ENCODE results near the gene FARP2.
"Not testable (repeated sequence)": the region's sequence is repeated elsewhere in the genome, so short reads cannot be mapped to it uniquely, and the experiment has no call there.

FARP2 gene

DNA sequence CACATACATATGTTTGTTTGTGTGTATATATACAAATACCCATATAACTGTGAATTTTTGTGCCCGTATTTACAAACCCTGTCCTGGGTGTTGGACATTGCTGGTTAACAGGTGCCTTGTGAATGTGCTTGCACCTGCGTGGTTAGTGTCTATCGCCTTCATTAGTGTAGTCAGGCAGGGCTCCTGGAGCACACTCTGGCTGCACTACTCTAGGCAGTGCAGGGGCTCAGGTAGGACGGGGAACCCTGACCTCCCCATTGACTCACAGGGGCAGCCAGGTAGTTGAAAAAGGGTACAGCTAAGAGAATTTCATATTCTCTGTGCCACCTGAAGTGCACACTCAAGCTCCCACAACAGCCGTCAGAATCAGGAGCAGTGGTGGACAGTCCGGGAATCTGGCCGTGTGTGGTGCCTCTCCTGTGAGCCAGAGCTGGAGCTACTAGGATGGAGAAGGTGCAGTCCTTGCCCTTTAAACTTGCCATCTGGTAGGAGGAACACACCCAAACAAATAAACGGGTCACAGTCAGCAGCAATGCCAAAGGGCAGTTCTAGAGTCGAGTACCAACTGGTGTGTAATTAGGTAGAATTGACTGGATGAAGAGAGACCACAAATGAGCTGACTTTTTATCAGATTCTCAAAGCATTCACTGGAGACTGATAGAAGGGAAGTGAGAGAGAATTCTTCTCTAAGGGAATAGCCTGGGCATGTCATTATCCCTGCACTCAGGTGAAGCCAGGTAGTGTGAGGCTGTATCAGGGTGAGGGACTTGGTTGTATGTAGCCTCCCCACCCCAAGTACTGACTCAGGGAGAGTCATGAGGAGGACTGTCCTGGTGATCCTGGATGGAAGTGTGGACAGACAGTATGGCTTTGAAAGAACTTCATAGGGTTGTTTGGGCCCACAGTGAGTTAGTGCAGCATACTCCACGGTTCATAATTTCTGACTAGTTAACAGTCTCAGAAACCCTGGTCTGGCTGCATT, 44.1 kb downstream of the FARP2 start:
- no peak overlapping the region for H3K4me3 ChIP-seq (ENCODE audit: control insufficient read depth, low read depth, low read length)
- DNase-seq (ENCODE audit: low read depth): no peak
- TF ChIP-seq, protein P1, sequence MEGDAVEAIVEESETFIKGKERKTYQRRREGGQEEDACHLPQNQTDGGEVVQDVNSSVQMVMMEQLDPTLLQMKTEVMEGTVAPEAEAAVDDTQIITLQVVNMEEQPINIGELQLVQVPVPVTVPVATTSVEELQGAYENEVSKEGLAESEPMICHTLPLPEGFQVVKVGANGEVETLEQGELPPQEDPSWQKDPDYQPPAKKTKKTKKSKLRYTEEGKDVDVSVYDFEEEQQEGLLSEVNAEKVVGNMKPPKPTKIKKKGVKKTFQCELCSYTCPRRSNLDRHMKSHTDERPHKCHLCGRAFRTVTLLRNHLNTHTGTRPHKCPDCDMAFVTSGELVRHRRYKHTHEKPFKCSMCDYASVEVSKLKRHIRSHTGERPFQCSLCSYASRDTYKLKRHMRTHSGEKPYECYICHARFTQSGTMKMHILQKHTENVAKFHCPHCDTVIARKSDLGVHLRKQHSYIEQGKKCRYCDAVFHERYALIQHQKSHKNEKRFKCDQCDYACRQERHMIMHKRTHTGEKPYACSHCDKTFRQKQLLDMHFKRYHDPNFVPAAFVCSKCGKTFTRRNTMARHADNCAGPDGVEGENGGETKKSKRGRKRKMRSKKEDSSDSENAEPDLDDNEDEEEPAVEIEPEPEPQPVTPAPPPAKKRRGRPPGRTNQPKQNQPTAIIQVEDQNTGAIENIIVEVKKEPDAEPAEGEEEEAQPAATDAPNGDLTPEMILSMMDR (conservative IDR thresholded peaks at IDR 0.05; ENCODE audit: control insufficient read depth, insufficient read depth, low read depth, low read length): no peak

DNA sequence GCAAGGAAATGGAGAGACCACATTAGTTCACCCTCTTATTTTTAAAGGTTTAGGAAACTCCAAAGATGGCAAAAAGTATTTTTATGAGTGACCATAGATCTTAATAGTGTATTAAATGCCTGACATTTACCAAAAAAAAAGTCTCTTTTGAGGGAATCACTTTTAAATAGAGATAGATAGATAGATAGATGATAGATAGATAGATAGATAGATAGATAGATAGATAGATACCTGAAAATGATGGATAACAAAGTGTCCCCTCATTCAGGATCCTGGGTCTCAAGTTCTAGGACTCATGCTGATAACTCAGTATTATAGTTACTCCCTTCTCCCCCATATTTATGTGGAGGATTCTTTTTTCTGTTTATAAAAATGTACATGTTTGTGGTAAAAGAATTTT, 52.8 kb downstream of the FARP2 start:
- TF ChIP-seq, protein P1 (conservative IDR thresholded peaks at IDR 0.05; ENCODE audit: control insufficient read depth, insufficient read depth, low read depth, low read length): no peak
- no peak for DNase-seq (ENCODE audit: low read depth)

DNA sequence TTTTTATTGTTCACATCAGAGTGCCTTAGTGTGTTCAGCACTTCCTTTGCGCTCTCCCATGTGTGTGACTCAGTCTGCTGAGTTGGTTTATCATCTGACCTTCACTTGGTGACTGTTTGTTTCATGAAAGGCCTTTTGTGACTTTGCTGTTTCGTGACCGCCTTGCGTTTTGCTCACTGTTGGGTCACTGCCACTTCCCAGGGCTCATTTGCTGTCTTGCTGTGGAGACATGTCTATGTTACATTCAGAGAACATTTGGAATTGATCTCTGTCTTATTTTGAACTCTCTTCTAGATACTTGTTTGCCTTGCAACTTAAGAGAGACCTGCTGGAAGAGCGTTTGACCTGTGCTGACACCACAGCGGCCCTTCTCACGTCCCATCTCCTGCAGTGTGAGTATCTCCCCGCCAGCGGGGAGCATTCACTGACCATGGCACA, 54.7 kb downstream of the FARP2 start:
- TF ChIP-seq, protein P1 (conservative IDR thresholded peaks at IDR 0.05; ENCODE audit: control insufficient read depth, insufficient read depth, low read depth, low read length): no peak
- DNase-seq (ENCODE audit: low read depth): peak; percentile 75

More for the DNA sequence above, 52.8 kb downstream of the FARP2 start:
- H3K4me3 ChIP-seq (ENCODE audit: control insufficient read depth, low read depth, low read length): no peak overlapping the region

DNA sequence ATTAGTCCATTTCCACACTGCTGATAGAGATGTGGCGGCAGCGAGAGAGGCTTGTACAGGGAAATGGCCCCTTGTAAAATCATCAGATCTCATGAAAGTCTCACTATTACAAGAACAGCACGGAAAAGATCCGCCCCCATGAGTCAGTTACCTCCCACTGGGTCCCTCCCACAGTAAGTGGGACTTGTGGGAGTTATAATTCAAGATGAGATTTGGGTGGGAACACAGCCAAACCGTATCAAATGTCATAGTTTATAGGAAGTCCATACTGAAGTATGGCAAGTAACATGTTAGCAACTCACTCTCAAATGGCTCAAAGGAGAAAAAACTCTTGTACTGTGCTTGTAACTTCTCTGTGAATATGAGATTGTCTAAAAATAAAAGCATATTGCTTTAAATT, 56.1 kb downstream of the FARP2 start:
- peak; percentile 90 for DNase-seq (ENCODE audit: low read depth)
- TF ChIP-seq, protein P1 (conservative IDR thresholded peaks at IDR 0.05; ENCODE audit: control insufficient read depth, insufficient read depth, low read depth, low read length): no peak
- no peak overlapping the region for H3K4me3 ChIP-seq (ENCODE audit: control insufficient read depth, low read depth, low read length)

More for the DNA sequence above, 54.7 kb downstream of the FARP2 start:
- no peak overlapping the region for H3K4me3 ChIP-seq (ENCODE audit: control insufficient read depth, low read depth, low read length)

DNA sequence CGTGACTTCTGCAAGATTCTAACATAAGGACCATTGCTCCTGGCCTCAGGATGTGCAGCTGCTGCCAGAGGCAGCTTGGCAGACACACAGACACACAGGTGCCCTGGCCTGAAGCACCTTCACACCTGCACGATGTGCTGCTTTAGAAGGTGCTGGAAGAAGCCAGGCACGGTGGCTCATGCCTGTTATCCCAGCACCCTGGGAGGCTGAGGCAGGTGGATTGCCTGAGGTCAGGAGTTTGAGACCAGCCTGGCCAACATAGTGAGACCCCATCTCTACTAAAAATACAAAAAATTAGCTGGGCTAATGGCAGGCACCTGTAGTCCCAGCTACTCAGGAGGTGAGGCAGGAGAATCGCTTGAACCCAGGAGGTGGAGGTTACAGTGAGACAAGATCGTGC, 57.4 kb downstream of the FARP2 start:
- DNase-seq (ENCODE audit: low read depth); H3K4me3 ChIP-seq (ENCODE audit: control insufficient read depth, low read depth, low read length): not testable (repeated sequence)

DNA sequence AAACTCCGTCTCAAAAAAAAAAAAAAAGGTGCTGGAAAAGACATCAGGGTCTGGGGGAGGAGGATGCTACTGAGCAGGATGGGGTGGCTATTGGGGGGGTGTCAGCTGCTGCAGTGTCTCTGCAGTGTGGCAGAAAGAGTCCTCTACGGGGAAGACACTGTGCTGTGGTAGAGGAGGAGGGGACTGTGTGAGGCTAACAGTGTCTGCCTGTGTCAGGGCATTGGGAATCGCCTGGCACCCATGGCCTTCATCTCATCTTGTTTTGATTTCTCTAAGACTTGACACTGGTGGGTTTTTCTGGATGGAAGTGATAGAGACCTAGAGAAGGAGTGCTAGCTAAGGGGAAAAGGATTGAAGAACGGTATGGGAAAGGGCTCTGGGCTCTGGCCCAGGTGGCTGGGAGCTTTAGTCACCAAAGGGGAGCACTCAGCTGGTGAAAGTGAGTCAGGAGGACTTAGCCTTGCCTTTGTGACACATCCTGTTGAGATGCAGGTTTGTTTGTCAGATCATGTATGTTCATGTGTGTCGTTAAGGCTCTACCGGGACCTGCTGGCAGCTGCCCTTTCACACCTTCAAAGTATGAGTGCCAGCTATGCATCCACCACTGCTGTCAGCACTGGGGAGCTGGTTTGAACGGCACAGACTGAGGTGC, 58.0 kb downstream of the FARP2 start:
- H3K4me3 ChIP-seq (ENCODE audit: control insufficient read depth, low read depth, low read length): no peak overlapping the region
- TF ChIP-seq, protein P1 (conservative IDR thresholded peaks at IDR 0.05; ENCODE audit: control insufficient read depth, insufficient read depth, low read depth, low read length): no peak
- peak; percentile 45 for DNase-seq (ENCODE audit: low read depth)

DNA sequence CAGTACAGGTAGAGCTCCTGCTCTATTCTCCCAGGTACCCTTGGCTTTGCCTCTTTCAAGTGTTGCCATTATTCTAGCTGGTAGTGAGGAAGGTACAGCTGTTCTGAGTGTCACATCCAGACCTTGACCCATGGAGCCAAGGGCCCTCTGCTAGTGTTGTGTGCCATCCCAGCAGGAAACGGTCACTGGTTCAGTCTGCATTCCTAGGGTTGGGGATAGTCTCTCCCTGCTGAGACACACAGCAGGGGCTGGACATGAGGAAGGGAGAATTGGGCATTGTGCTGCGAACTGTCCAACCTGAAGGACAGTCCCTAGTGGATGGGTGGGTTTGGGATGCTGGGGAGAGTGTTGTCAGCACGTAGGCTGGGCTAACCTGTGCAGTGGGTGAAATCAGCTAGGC, 59.1 kb downstream of the FARP2 start:
- DNase-seq (ENCODE audit: low read depth): no peak
- TF ChIP-seq, protein P1 (conservative IDR thresholded peaks at IDR 0.05; ENCODE audit: control insufficient read depth, insufficient read depth, low read depth, low read length): no peak
- H3K4me3 ChIP-seq (ENCODE audit: control insufficient read depth, low read depth, low read length): no peak overlapping the region

Measured in fibroblast of mammary gland (primary cell).